Tibial nerve (tissue), 4 donors: Measurements from ENCODE around the gene ST3GAL3. TPM values are rescaled to one million over a fixed set of nuclear protein-coding genes. Genes with fewer than 3 reads are reported as not detected.

Experiments
- DNase-seq, 2 donors: peaks; one replicate each; pipeline ENCODE4 v3.0.0-alpha.2; 2019; ENCODE audit warnings: low spot score in 2 of 2
- H3K27ac ChIP-seq, 4 donors: fragments of 200-600 bp; sonication (generic) in 3 of 4; one replicate each; pipeline ENCODE4 v1.5.1; 2017 to 2019; ENCODE audit warnings: mild to moderate bottlenecking in 1 of 4
- H3K27me3 ChIP-seq, 2 donors: fragments of 200-600 bp; sonication (generic) in 1 of 2; one replicate each; pipeline versions ENCODE4 v1.5.1 to v1.6.0; 2017 to 2019
- H3K36me3 ChIP-seq, 3 donors: fragments of 200-600 bp; sonication (generic); one replicate each; pipeline ENCODE4 v1.5.1; 2018 to 2019
- H3K4me1 ChIP-seq, 4 donors: fragments of 200-600 bp; sonication (generic) in 3 of 4; one replicate each; pipeline ENCODE4 v1.5.1; 2017 to 2019
- H3K4me3 ChIP-seq, 4 donors: fragments of 200-600 bp; sonication (generic) in 3 of 4; one replicate each; pipeline ENCODE4 v1.5.1; 2017 to 2019; ENCODE audit warnings: mild to moderate bottlenecking in 1 of 4, moderate library complexity in 1 of 4
- H3K9me3 ChIP-seq, 4 donors: fragments of 200-600 bp; sonication (generic) in 3 of 4; one replicate each; pipeline ENCODE4 v1.5.1; 2017 to 2019
- EP300 ChIP-seq, 2 donors: sonication (generic); formaldehyde crosslinking; IDR thresholded peaks; one replicate each; pipeline ENCODE4 v1.6.1; 2017; ENCODE audit warnings: antibody characterized with exemption in 2 of 2, mild to moderate bottlenecking in 1 of 2
- POLR2A ChIP-seq, 2 donors: fragments of 450-650 bp; IDR thresholded peaks; one replicate each; pipeline ENCODE4 v1.6.1; 2017; ENCODE audit warnings: antibody characterized with exemption in 2 of 2, mild to moderate bottlenecking in 2 of 2, moderate library complexity in 2 of 2
- WGBS, 2 donors: methylation state at CpG; one replicate each; pipeline ENCODE4 v1.1.5; 2018; 5-methylcytosine and 5-hydroxymethylcytosine counted together
- total RNA-seq, 4 donors: library from RNA; depleted of rRNA; stranded (reverse); fragments of >200 nt; gene quantifications; one replicate each; pipeline ENCODE4 v1.1.0, GENCODE V29; 2016
- TF ChIP-seq, protein P1 (sequence below), 5 experiments: fragments of 200-600 bp in 3 of 5; fragments of 450-650 bp in 2 of 5; sonication (generic) in 3 of 5; IDR thresholded peaks; one replicate each; pipeline ENCODE4 v1.5.1; 2016 to 2019; ENCODE audit warnings: antibody characterized with exemption in 5 of 5, mild to moderate bottlenecking in 3 of 5, moderate library complexity in 2 of 5

The ST3GAL3 gene
- total RNA-seq, 4 donors from 2014 or later, result 20.7 to 27.0 (median 24.1) TPM

DNA sequence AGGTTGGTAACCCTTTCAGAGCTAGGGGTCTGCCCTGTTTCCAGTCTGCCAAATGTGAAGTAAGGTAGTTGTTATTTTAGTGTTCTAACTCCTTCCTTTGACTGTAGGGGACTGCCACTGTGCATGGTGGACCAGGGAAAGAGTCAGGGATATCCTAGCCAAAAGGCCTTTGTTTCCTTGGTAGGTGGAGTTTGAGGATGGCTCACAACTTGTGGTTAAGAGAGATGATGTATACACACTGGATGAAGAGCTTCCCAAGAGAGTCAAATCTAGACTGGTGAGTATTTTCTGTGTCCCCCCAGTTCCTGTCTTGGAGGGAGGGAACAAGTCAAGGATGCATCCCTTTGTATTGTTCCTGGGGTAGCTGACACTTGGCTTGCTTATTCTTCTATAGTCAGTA lies 3.5 kb upstream of the ST3GAL3 start:
- TF ChIP-seq EP300 (IDR thresholded peaks at IDR 0.05) (no peak), POLR2A (IDR thresholded peaks at IDR 0.05) (no peak)
- TF ChIP-seq, protein P1, sequence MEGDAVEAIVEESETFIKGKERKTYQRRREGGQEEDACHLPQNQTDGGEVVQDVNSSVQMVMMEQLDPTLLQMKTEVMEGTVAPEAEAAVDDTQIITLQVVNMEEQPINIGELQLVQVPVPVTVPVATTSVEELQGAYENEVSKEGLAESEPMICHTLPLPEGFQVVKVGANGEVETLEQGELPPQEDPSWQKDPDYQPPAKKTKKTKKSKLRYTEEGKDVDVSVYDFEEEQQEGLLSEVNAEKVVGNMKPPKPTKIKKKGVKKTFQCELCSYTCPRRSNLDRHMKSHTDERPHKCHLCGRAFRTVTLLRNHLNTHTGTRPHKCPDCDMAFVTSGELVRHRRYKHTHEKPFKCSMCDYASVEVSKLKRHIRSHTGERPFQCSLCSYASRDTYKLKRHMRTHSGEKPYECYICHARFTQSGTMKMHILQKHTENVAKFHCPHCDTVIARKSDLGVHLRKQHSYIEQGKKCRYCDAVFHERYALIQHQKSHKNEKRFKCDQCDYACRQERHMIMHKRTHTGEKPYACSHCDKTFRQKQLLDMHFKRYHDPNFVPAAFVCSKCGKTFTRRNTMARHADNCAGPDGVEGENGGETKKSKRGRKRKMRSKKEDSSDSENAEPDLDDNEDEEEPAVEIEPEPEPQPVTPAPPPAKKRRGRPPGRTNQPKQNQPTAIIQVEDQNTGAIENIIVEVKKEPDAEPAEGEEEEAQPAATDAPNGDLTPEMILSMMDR (IDR thresholded peaks at IDR 0.05), result no peak
- Histone ChIP-seq H3K4me1 (peaks cover 0 to 20% (median 7%) of the 10 kb centered on the region in 4 donors), H3K27ac (no peak overlapping the region), H3K4me3 (no peak overlapping the region), H3K27me3 (no peaks in the 10 kb centered on the region), H3K36me3 (peaks cover 0 to 65% (median 4%) of the 10 kb centered on the region in 3 donors), H3K9me3 (no peaks in the 10 kb centered on the region)
- DNase-seq, result no peak

DNA sequence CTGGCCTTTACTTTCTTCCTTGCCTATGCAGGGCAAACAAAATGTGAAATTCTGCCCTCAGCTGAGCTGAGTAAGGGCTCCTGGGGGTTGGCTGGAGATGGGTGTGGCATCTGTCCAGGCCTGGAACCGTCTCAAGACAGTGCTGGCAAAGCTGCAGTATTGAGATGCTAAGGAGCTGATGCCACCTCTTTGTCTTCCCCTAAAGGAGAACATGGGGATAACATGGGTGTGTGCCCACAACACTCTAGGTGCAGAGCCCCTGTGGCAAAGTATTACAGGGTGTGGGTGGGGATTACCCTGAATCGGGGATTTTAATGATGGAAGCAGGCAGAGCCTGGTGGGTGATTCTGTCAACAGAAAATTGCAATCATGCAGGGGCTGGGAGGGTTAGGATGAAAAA lies 2.5 kb upstream of the ST3GAL3 start:
- 38 to 49% methylated on average over 2 of the region's 2 CpGs for WGBS, 2 donors
- Histone ChIP-seq H3K9me3 (no peaks in the 10 kb centered on the region), H3K27me3 (no peaks in the 10 kb centered on the region), H3K36me3 (peaks cover 0 to 59% (median 4%) of the 10 kb centered on the region in 3 donors), H3K4me3 (no peak overlapping the region), H3K27ac (no peak overlapping the region), H3K4me1 (peaks cover 0 to 24% (median 7%) of the 10 kb centered on the region in 4 donors)
- TF ChIP-seq EP300 (IDR thresholded peaks at IDR 0.05) (no peak), POLR2A (IDR thresholded peaks at IDR 0.05) (no peak)
- TF ChIP-seq, protein P1 (IDR thresholded peaks at IDR 0.05), result no peak
- DNase-seq, result no peak

DNA sequence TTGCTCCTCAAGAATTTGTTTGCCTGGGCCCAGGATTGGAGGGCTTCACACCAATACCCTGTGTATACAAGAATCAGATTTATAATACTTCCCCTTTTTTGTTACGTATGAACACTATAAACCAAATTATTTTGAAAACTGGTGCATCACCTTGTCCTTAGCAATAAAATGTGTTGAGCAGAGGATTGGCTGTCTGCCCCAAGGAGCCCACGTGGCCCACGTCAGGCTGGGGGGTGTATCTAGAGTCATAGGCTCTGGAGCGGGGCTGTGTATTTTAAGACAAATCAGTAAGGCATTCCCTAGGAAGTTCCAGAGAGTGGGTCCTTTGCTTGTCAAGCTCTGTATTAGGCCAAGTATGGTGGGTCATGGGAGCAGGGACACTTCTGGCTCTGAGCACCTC lies 2.0 kb upstream of the ST3GAL3 start:
- TF ChIP-seq, protein P1 (IDR thresholded peaks at IDR 0.05), result no peak
- TF ChIP-seq POLR2A (IDR thresholded peaks at IDR 0.05) (no peak), EP300 (IDR thresholded peaks at IDR 0.05) (no peak)
- peaks cover 0 to 59% (median 4%) of the 10 kb centered on the region in 3 donors for H3K36me3 ChIP-seq
- H3K27me3 ChIP-seq, result no peaks in the 10 kb centered on the region
- peaks cover 0 to 24% (median 7%) of the 10 kb centered on the region in 4 donors for H3K4me1 ChIP-seq
- no peak overlapping the region for H3K27ac ChIP-seq
- H3K9me3 ChIP-seq, result no peaks in the 10 kb centered on the region
- no peak for DNase-seq
- H3K4me3 ChIP-seq, result no peak overlapping the region
- 58 to 75% methylated on average over 4 of the region's 4 CpGs for WGBS, 2 donors

DNA sequence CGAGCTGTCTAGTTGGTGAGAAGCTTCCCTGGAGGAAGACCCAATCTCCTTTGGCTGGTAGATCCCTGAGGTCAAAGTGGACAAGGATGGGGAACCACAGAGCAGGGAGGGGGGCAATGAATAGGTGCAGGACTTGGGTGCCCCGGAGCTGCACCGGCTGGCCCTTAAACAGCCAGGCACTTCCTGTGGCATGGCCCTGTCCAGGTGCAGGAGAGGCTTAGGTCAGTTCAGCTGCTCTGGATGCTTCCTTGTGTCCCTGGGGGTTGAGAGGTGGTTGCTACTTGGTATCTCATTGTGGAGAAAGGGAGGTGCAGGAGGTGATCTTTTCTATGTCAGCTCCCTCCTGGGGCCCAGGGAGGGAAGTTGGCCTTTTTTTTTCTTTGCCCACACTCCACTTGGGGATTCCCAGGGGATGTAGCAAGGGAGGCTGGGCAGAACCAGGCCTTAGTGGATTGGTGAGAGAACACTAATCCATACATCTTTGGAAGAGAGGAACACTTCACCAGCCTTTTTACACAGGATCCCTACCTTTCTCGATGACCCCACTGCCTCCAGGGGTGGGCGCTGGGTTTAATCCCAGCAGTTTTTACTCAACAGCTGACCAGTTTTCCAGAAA lies 1.2 kb upstream of the ST3GAL3 start:
- TF ChIP-seq EP300 (IDR thresholded peaks at IDR 0.05) (no peak), POLR2A (IDR thresholded peaks at IDR 0.05) (no peak)
- TF ChIP-seq, protein P1 (IDR thresholded peaks at IDR 0.05), result no peak
- WGBS, 2 donors, result 59 to 73% methylated on average over 5 of the region's 5 CpGs
- Histone ChIP-seq H3K27ac (no peak overlapping the region), H3K36me3 (peaks cover 0 to 54% (median 0%) of the 10 kb centered on the region in 3 donors), H3K27me3 (no peaks in the 10 kb centered on the region), H3K9me3 (no peaks in the 10 kb centered on the region), H3K4me1 (peaks cover 0 to 24% (median 7%) of the 10 kb centered on the region in 4 donors), H3K4me3 (peak overlapping the region in 1 of 4 donors; percentile 62)
- no peak for DNase-seq

DNA sequence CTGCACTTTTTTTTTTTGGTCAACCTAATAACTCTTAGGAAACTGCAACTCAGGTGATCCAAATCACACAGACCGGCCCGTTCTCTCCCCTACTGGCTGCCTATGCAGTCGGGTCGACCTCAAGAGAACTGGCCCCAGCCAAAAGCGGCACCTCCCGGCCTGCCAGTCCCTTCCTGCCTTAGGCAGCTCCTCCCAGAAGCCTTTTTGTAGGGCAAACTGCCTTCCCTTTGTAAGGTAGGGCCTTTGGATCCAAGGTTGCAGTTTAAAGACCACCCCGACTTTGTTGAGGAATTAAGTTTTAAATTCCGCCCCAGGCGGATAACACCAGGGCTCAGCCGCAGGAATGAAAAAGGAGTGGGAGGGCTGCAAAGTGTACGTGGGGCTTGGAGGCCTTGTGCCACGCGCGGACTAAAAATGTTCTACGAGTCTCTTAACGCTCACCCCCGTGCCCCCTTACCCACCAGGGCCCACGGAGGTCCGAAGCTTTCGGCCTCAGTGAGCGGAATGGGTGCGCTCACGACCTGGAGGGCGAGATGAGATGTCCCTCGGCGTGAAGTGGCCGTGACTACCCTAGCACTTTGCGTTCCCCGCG lies 642 bp upstream of the ST3GAL3 start:
- Histone ChIP-seq H3K4me3 (peak overlapping the region; percentile 62 to 94 (median 75)), H3K27ac (peak overlapping the region in 3 of 4 donors; percentile 44 to 86 (median 51)), H3K27me3 (no peaks in the 10 kb centered on the region), H3K4me1 (peaks cover 0 to 28% (median 7%) of the 10 kb centered on the region in 4 donors), H3K9me3 (no peaks in the 10 kb centered on the region), H3K36me3 (peaks cover 0 to 48% (median 0%) of the 10 kb centered on the region in 3 donors)
- no peak for DNase-seq
- TF ChIP-seq POLR2A (IDR thresholded peaks at IDR 0.05), result no peak
- WGBS, 2 donors, result 2% methylated on average over 23 to 25 of the region's 30 CpGs
